Measurements from ENCODE around the gene CTTN. TPM values are rescaled to one million over a fixed set of nuclear protein-coding genes. Genes with fewer than 3 reads are reported as not detected.

The CTTN gene
- total RNA-seq, 1 experiment from 2014 or later: 503 TPM

DNA sequence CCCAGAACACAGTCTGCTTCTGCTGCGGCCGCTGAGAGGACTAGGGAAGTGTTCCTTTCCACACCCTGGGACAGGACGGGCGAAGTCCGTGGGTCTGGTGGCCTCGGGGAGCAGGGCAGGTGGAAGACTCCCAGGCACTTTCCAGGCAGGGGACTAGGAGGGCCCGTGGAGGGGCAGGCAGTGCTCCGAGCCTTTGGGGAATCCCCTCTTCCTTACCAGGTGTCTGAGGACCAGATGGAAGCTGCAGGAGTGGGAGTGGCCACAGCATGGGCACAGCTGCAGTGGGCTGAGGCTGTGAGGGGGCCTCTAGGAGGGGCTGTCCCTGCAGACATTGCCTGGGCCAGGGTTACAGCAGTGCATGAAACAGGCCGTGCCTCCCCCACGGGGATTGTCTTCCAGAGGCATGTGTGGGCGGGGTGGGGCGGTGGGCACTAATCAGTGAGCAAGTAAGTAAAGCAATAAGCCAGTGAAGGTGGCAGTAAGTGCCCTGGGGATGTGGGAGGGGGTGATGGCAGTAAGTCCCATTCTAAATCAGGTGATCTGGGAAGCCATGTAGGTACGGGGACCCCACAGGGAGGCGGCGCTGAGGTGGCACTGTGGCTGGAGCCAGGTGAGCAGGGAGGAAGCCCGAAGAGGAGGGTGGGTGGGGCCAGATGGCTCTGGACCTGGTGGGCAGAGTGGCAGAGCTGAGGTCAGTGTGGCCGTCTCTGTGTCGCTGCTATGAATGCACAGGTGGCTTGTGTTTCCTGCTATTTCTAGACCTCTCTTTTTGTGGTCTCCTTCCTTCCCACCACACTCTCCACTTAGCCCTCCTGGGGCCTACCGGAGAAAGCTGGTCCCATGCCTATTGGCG, 66.4 kb downstream of the CTTN start:
- Histone ChIP-seq H3K9me3 (ENCODE audit: control insufficient read depth, insufficient read depth, low read depth, low read length) (no peaks in the 10 kb centered on the region), H3K4me3 (ENCODE audit: low read depth in 2 of 2, low read length in 2 of 2) (no peak overlapping the region), H3K36me3 (ENCODE audit: control insufficient read depth, insufficient read depth, low read length) (no peaks in the 10 kb centered on the region), H3K27me3 (ENCODE audit: control insufficient read depth, insufficient read depth, low read length) (no peaks in the 10 kb centered on the region), H3K27ac (ENCODE audit: low read length) (no peak overlapping the region), H3K4me1 (ENCODE audit: control insufficient read depth, insufficient read depth, low read length) (peaks cover 5% of the 10 kb centered on the region)
- in situ Hi-C loops (cut with HindIII; ENCODE audit: low pct_unique_long_range_greater_than_20kb, low sequenced_read_pairs) (no loop called here), intact Hi-C loops (cut with micrococcal nuclease; ENCODE audit: unreplicated experiment) (loop anchor here (5.0 kb wide), 1 partner anchor 63 kb away; no protein-coding TSS in a partner anchor)
- ChIA-PET POLR2A (no interaction called here), CTCF (no interaction called here)
- ATAC-seq (no peak), DNase-seq (ENCODE audit: low read depth, low spot score) (no peak)
- no TSS peak for BruUV-seq (replicated peaks)
- TF ChIP-seq, protein P1, sequence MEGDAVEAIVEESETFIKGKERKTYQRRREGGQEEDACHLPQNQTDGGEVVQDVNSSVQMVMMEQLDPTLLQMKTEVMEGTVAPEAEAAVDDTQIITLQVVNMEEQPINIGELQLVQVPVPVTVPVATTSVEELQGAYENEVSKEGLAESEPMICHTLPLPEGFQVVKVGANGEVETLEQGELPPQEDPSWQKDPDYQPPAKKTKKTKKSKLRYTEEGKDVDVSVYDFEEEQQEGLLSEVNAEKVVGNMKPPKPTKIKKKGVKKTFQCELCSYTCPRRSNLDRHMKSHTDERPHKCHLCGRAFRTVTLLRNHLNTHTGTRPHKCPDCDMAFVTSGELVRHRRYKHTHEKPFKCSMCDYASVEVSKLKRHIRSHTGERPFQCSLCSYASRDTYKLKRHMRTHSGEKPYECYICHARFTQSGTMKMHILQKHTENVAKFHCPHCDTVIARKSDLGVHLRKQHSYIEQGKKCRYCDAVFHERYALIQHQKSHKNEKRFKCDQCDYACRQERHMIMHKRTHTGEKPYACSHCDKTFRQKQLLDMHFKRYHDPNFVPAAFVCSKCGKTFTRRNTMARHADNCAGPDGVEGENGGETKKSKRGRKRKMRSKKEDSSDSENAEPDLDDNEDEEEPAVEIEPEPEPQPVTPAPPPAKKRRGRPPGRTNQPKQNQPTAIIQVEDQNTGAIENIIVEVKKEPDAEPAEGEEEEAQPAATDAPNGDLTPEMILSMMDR (IDR thresholded peaks at IDR 0.05): no peak
- TF ChIP-seq SIN3A (IDR thresholded peaks at IDR 0.05; ENCODE audit: borderline replicate concordance, insufficient read depth, low read depth, low read length): no peak
- TF ChIP-seq TCF7L2 (IDR thresholded peaks at IDR 0.05; ENCODE audit: low read depth, low read length): no peak
- TF ChIP-seq POLR2AphosphoS5 (IDR thresholded peaks at IDR 0.05; ENCODE audit: low read depth, low read length): no peak
- no peak for TF ChIP-seq REST (IDR thresholded peaks at IDR 0.05; ENCODE audit: insufficient read depth in 1 of 2, low read depth in 2 of 2, low read length in 1 of 2)

GRCh38 chr11:70466154-70466553, 67.8 kb downstream of the CTTN start:
- Histone ChIP-seq H3K9me3 (ENCODE audit: control insufficient read depth, insufficient read depth, low read depth, low read length) (no peaks in the 10 kb centered on the region), H3K4me3 (ENCODE audit: low read depth in 2 of 2, low read length in 2 of 2) (no peak overlapping the region), H3K4me1 (ENCODE audit: control insufficient read depth, insufficient read depth, low read length) (peaks cover 5% of the 10 kb centered on the region), H3K36me3 (ENCODE audit: control insufficient read depth, insufficient read depth, low read length) (no peaks in the 10 kb centered on the region), H3K27ac (ENCODE audit: low read length) (no peak overlapping the region), H3K27me3 (ENCODE audit: control insufficient read depth, insufficient read depth, low read length) (no peaks in the 10 kb centered on the region)
- in situ Hi-C loops (cut with HindIII; ENCODE audit: low pct_unique_long_range_greater_than_20kb, low sequenced_read_pairs): no loop called here
- TF ChIP-seq SIN3A (IDR thresholded peaks at IDR 0.05; ENCODE audit: borderline replicate concordance, insufficient read depth, low read depth, low read length) (no peak), POLR2AphosphoS5 (IDR thresholded peaks at IDR 0.05; ENCODE audit: low read depth, low read length) (no peak), TCF7L2 (IDR thresholded peaks at IDR 0.05; ENCODE audit: low read depth, low read length) (no peak)
- BruUV-seq (replicated peaks): no TSS peak
- ChIA-PET POLR2A (no interaction called here), CTCF (no interaction called here)
- intact Hi-C loops (cut with micrococcal nuclease; ENCODE audit: unreplicated experiment): loop anchor here (5.0 kb wide), 1 partner anchor 61 kb away; no protein-coding TSS in a partner anchor
- ATAC-seq: no peak
- DNase-seq (ENCODE audit: low read depth, low spot score): no peak

GRCh38 chr11:70466596-70466995, 68.3 kb downstream of the CTTN start:
- no TSS peak for BruUV-seq (replicated peaks)
- CTCF ChIA-PET: interaction anchor here (0.7 to 1.4 kb wide), 3 partner anchors 16 to 489 kb away, joined by 3 to 5 read pairs (median 3); no protein-coding TSS in a partner anchor
- ATAC-seq (no peak), DNase-seq (ENCODE audit: low read depth, low spot score) (no peak)
- Histone ChIP-seq H3K36me3 (ENCODE audit: control insufficient read depth, insufficient read depth, low read length) (no peaks in the 10 kb centered on the region), H3K27me3 (ENCODE audit: control insufficient read depth, insufficient read depth, low read length) (no peaks in the 10 kb centered on the region), H3K4me1 (ENCODE audit: control insufficient read depth, insufficient read depth, low read length) (peaks cover 5% of the 10 kb centered on the region), H3K27ac (ENCODE audit: low read length) (no peak overlapping the region), H3K4me3 (ENCODE audit: low read depth in 2 of 2, low read length in 2 of 2) (no peak overlapping the region), H3K9me3 (ENCODE audit: control insufficient read depth, insufficient read depth, low read depth, low read length) (no peaks in the 10 kb centered on the region)
- POLR2A ChIA-PET: no interaction called here
- in situ Hi-C loops (cut with HindIII; ENCODE audit: low pct_unique_long_range_greater_than_20kb, low sequenced_read_pairs): no loop called here
- intact Hi-C loops (cut with micrococcal nuclease; ENCODE audit: unreplicated experiment): loop anchor here (5.0 kb wide), 1 partner anchor 61 kb away; no protein-coding TSS in a partner anchor
- no peak for TF ChIP-seq REST (IDR thresholded peaks at IDR 0.05; ENCODE audit: insufficient read depth in 1 of 2, low read depth in 2 of 2, low read length in 1 of 2)
- no peak for TF ChIP-seq TCF7L2 (IDR thresholded peaks at IDR 0.05; ENCODE audit: low read depth, low read length)
- no peak for TF ChIP-seq SIN3A (IDR thresholded peaks at IDR 0.05; ENCODE audit: borderline replicate concordance, insufficient read depth, low read depth, low read length)
- no peak for TF ChIP-seq POLR2AphosphoS5 (IDR thresholded peaks at IDR 0.05; ENCODE audit: low read depth, low read length)
- TF ChIP-seq, protein P1 (IDR thresholded peaks at IDR 0.05): no peak

Measured in Panc1 (cell line).